Fibroblast of skin of back (primary cell): ENCODE results near the gene USH2A.

ENCODE experiments used
- DNase-seq: peaks from one replicate; pipeline ENCODE4 v3.0.0-alpha.2; 2013

Gene USH2A

DNA sequence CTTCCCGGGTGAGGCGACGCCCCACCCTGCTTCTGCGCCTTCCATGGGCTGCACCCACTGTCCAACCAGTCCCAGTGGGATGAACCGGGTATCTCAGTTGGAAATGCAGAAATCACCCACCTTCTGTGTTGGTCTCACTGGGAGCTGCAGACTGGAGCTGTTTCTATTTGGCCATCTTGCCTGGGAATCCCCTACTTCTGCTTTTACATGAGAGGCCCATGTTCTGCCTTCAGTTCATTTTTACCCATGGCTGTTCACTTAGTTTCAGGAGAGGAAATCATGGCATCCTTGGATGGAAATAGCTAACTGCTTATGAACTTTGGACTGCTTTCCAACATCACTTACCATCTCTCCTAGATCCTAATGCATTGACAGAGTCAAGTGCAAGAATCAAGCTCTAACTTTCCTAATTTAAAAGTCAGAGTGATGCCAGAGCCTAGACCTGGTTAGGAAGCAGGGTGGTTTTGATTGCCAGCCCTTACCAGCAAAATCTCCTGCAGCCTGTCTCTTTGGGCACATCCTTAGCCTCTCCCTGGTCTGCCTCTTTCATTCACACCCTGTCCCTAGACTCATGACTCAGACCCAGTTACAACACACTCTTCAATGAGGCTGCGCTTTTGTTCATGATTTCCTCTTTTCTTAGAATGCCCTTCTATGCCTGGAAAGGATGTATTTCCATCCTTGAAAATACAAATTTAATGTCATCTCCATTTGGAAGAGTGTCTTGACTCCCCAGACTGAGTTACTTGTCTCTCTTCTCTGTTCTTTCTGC lies 719.0 kb downstream of the USH2A start:
- DNase-seq = peak; percentile 11

DNA sequence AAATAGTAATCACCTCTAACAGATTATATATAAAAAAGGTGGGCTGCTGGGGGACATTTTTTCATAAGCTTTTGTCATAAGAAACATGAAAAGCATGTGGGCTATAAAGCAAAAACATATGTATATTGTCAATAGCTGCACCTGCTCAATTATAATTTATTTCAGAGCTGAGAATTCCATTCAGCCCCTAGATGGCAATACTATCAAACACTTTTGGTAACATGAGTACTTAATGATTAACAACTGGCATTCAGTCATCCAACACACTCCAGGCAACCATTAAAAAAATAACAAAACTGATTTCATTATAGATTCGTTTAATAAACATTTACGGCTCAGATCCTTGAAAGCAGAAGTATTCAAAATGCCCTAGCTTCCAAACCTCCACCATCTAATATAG lies 741.0 kb downstream of the USH2A start:
- peak; percentile 8 for DNase-seq

DNA sequence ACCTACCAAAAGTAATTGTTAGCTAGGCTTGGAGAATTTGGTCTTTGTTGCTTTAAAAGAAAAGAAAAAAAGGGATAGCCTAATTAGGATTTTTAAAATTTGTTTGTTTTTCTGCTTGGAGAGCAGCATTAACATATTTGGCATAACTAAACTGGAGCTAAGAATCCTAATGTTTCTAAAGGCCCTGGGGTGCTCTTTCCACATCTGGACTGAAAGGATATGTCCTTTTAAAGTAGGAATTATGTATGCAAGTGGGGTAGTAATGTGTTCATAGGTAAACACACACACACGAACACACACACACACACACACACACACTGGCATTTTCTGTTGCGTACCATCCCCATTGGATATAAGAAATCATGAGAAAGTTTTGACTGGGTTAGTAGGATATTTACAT lies 742.2 kb downstream of the USH2A start:
- no peak for DNase-seq

DNA sequence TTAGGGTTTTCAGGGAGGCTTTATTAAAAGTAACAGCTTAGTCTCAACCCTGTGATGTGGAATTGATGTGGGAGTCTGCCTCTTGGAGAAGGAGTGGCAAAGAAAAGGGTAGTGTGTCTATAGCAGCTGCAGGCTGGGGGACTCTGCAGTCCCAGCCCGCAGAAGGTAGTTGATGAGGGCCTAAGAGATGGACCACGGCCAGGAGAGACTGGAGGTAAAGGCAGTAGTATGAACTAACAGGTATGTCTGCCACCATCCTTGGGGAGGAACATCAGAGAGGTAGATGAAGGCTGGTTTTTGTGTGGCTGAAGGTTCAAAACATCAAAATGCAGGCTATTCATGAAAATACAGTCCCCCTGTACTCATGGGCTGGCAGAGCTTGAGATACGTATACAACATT lies 744.0 kb downstream of the USH2A start:
- DNase-seq = no peak

DNA sequence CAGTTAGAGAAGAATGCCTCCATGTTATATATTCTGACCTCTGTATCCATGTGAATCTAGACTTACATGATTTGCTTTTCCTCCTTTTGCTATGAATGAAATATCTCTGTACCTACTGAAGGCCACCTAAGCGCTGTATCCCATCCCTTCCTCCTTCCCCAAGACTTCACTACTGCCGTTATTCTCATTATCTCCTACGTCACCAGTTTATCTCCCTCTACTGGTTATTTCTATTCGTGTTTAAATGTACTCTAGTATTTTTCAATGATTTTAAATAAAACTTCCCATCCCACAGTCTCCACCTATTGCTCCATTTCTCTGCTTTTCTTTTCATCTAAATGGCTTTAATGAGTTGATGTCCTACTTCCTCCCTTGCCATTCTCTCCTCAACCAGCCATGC lies 746.1 kb downstream of the USH2A start:
- no peak for DNase-seq

DNA sequence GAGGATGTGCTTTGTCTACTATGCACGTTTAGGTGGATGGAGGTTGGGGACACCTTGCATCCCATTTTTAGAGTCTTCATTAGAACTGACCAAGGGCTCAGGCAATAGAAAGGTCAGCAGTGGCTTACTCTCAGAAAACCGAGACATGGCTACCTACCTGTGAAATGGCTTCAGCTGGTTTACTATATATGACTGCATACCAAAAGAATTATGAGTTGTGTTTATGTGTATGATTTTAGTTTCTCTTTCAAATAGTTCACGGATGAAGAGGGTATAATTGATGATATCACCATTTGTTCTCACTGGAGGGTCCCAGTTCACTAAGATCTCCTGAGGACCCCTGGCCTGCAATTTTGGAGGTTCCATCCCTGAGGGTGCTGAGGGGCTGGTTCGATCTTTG lies 749.3 kb downstream of the USH2A start:
- no peak for DNase-seq

DNA sequence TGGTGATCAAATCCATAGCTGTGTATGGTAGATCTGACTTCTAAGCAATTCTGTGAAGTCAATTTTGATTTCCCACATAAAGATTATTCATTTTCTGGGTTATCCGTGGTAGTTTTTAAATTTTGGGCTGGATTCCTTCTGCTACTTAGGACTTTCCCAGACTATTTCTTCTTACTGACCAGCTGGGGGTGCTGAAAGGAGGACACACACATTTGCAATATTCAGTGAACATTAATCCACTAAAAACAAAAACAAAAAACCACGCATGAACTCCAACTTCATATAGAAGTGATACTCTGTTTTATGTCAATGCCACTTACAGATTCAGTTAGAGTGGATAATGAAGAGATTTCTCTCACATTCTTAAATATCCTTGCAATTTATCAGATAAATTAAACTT lies 750.8 kb downstream of the USH2A start:
- no peak for DNase-seq

DNA sequence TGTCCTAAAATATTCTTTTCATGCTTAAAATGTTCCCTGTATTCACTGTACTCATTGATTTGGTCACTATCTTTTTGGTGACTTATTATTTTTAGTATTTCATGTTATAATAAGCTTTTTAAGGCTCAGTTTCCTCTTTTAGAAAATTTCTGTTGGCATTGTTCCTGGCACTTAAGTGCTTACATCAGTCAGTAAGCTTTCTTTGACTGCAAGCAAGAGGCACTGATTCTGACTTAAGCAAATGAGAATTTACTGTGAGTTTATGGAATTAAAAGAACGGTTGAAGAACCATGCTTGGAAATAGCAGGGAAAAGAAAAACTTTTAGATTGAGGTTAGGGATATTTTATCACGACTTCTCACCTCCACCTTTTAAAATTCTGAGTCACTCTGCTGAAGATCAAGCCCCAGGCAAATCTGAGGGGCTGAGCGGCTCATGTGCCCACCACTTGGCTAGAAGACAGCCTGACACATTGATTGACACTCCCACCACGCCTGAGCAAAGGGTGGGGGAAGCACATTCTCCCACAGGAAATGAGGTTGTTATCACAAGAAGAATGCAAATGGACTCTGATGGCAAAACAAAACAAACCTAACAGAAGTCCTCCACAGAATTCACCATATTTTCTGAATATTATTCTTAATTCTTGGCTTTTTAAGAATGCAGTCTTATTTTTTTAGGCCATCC lies 753.3 kb downstream of the USH2A start:
- peak; percentile 2 for DNase-seq

DNA sequence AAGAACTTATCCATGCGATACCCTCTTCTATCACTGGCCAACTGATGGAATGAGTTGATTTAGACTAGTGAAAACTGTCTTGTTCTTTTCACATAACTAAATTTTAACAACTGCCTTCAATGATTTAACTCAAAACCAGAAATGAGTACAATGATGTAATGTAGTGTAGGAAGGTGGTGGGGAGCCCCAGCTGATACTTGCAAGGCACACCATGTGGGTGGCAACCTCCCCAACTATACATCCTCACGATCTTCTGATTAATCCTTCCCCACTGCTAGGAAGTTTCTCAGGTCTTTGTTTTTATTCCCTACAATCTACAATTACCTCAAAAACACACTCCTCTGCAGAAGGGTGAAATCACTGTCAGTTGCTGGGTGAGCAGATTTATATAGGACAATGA lies 755.5 kb downstream of the USH2A start:
- no peak for DNase-seq

DNA sequence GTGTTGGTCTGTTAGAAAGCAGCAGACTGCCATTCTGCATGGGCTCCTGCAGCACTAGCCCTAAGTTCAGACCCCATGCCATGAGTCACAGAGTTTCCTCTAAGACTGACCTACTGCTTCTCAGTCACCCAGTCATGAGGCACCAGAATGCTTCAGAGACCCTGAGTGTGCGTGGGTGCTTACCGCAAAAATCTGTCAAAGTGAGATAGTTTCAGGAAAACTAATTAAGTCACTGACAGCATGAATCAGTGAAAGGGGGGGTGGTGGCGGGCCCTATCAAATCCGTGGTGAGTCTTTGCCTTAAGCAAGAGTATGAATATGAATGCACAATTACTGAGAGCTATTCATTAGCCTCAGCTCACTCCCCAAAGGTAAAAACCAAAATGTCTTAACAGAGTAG lies 758.0 kb downstream of the USH2A start:
- peak; percentile 12 for DNase-seq

DNA sequence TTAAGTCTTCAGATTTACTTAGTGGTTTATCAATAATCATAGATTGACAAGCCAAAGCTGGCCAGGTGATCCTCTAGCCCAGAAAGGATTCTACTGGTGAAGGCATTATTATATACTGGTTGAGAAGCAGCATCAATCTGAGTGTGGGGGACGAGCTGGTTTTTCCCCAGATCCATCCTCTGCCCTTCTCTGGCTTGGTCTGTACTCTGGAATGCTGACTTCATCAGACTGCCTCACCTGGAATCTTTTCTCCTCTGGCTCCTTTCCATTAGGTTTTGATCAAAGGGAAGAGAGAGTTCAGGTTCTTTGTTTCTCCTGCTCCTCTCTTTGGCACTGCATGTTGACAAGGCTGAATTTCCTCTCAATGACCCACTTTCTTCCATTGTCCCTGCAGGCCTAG lies 762.2 kb downstream of the USH2A start:
- DNase-seq = no peak

DNA sequence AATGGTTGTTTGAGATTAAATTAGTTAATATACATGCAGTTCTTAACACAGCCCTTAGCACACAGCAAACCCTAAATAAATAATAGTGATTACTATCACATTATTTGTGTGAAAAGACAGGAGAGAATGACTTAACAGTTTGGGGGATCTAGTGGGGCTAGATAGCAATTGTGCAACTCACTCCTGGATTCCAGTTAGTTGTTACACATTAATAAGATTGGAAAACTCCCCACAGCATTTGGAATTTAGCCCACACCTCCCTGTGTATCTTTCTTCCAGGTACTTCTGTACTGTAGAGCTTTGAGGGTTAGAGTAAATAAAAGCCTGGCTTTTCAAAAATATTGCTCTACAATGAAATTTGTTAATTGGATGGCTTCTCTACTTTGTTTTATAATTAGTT lies 763.0 kb downstream of the USH2A start:
- DNase-seq = no peak

DNA sequence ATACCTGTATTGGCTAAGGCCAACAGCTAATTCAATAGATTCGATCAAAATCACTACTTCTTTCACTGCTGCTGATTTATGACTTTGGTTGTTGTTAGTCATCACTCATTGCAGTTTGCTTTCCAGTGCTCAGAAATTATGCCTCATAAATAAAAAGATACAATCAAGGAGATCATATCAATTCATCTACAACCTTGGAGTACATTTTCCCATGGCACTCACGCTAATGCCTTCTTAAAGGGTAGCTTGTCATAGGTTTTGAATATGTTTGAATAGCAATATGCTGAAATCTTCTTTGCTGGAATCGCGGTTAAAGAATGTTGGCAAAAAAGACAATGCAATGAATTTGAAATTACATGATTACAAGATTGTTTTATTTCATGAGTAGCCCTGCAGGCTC lies 766.2 kb downstream of the USH2A start:
- no peak for DNase-seq

DNA sequence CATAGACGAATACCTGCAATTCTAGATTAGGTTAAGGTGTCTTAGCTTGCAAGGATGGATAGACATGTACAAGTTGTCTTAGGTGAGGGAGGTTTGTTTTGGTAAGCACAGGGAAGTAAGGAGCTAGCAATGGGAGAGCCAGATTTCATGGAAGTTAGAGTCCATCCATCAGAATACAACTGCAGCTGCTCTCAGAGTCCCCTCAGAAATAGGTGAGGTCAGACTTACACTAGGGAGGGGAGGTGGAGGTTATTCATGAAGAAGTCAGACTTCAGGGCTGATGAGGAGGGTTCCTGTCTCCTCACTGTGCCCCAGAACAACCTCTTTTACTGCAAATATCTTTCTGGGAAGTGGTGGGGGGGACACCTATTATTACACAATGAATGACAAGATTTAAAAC lies 770.9 kb downstream of the USH2A start:
- DNase-seq = no peak

DNA sequence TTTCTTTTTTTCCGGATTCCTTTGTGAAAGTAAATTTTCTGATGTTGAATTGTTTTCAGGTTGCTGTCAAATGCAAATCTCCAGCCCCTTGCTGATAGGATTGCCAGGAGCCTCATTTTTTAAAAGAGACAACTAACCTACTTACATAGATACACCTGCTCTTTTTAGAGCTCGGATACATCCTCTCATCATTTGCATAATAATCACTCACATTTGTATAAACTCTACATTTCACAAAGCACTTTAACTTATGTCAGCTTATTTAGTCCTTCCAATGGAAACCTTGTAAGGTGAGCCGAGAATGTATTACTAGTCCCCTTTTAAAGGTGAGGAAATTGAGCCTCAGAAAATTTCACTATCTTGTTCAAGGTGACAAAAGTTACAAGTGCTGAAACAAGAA lies 771.4 kb downstream of the USH2A start:
- DNase-seq = no peak

DNA sequence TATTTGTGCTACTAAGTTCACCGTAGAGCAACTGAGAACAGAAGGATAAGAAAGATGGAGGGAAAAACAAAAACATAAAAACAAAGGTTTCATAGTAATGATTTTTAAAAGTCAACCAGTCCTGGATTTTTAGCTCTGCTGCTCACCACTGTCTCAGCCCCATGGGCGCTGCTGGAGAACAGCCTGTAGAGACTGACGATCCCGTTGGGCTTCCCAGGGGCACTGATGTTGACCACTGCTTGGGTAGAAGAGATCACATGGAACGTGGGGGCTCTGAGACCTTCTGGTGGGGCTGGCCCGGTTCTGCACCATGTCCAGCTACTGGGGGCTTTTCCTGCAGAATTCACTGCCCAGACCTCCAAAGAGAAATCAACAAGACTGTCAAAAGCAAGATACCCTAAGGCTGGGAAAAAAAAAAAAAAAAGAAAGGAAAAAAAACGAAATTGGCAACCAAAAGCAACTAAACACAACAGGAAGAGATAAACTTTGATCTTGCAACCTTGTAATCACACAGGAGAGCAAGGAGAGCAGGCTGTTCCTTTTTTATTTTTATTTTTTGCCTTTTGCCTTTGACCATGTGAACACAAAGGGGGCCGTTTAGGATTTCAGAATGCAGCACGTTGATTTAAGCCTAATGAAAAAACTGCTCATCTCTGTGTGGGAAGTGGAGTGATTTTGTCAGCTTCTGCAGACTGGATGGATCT lies 772.6 kb downstream of the USH2A start:
- DNase-seq = no peak

DNA sequence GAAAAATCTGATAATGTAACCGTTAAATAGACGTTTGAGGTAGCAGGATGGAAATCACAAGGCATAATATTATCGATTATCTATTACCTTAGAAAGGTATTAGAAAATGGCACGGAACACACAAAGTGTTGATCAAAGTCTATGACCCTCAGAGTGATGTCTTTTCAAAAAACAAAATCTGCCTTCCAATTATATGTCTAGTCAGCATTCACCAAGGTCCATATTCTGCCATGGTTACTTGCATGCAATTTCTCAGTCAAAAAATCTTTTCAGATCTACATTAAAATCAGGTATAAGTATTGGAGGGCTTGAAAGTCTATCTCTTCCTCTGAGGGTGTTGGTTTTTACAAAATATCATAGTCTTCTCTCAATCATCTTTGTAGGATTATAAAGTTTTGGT lies 774.3 kb downstream of the USH2A start:
- no peak for DNase-seq

DNA sequence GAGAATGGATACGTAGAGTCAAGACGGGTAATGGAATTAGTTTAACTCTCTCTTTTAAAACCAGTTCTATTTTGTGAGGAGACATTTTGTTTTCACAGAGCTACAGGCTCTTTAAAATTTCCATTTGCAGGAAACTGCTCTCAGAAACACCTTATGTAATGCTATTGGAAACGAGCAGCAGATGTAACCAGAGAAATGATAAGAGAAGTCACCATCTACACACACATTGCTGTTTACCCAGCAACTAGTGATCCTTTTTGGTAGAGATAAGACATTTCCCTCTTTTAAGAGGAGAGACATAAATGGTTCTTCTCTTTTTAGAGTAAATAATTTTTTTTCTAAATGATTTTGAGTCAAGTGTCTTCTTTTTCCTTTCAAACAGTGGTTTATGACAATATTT lies 775.5 kb downstream of the USH2A start:
- DNase-seq = no peak

DNA sequence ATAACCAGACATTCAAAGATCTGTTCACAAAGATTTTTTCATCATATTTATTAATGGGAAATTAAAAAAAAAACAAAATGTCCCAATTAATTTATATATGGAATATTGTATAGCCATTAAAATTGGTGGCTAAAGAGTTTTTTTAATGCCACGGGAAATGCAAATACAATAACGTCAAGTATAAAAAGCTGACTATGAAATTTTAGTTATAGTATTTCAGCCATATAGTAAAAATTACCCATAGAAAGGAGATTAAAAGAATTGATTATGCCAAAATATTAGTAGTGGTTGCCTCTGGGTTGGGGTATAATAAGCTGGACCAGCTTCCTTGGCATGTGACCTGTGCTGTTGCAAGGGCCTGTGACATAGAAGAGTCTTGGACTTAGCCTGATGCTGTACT lies 777.4 kb downstream of the USH2A start:
- no peak for DNase-seq

DNA sequence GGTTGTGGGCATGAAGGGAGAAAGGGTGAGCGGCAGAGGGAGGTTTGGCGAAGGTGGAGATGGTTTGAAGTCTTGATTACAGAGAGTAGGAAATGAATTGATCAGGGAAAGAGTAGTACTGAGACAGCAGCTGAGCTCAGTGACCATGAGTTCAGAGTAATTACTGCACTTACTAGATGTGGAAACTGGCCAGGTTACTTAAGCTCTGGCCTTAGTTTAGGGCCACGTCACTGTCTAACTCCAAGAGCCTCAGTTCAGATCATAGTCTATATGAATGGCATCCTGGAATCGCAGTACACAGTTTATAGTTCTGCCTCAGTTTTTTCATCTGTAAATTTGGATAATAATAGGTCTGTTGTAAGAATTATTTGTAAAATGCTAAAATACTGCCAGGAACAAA lies 778.1 kb downstream of the USH2A start:
- DNase-seq = no peak

DNA sequence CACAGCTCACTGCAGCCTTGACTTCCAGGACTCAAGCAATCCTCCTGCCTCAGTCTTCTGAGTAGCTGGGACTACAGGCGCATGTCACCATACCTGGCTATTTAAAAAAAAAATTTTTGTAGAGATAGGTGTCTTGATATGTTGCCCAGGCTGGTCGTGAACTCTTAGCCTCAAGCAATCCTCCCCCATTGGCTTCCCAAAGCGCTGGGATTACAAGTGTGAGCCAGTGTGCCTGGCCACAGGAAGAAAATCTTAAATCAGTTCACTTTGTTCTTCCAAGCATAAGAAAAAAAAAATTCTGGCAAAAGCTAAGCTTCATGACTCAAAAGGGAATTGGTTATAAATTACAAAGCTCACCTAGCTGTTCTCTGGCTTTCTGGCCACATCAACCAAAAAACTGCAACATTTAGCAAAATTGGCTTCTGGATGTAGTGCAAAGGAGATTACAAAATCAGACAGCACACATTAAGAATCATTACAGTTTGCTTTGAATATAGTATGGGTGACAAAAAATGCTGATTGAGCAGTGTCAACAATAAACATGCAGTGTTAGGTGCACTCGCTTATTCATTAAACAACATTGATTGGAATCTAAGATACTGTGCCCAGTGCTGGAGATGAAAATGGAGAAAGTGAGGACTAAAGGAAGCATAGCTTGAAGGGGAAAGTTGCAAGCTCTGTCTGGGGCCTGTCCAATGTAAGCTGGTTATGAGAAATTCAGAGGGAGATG lies 779.5 kb downstream of the USH2A start:
- no peak for DNase-seq

DNA sequence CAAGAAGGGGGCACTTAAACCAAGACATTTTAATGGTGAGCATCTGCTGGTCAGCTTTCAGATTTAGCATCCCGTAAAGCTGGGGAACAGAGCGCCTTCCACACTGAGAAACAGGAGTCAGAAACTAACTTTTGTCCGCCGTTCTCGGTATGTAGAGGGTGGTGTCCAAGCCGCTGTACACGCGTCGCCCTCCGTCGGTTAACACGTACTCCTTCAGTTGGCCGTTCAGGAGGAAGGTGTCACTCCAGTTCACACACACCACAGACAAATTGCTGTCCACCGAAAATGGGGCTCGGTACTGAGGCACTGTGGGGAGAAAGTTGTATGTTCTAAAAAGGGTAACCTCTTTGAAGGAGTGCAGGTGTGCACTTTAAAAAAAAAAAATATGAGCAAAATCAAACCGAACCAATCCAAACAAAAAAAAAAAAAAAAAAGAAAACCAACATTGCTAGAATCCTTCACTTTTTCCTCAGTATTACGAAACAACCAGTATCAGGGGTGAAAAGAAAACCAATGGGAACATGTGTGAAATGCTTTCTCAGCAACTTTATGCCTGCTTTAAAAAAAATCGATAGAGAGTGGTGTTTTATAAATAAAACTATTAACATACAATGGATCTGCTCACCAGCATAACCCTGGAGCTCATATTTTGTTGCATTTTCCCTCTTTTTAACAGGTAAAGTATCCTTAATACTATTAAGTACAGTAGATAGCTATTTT lies 782.7 kb downstream of the USH2A start:
- no peak for DNase-seq
